ENCODE measurements around the gene TIMM22.
"Not testable (repeated sequence)": the region's sequence is repeated elsewhere in the genome, so short reads cannot be mapped to it uniquely, and the experiment has no call there.

Gene TIMM22

DNA sequence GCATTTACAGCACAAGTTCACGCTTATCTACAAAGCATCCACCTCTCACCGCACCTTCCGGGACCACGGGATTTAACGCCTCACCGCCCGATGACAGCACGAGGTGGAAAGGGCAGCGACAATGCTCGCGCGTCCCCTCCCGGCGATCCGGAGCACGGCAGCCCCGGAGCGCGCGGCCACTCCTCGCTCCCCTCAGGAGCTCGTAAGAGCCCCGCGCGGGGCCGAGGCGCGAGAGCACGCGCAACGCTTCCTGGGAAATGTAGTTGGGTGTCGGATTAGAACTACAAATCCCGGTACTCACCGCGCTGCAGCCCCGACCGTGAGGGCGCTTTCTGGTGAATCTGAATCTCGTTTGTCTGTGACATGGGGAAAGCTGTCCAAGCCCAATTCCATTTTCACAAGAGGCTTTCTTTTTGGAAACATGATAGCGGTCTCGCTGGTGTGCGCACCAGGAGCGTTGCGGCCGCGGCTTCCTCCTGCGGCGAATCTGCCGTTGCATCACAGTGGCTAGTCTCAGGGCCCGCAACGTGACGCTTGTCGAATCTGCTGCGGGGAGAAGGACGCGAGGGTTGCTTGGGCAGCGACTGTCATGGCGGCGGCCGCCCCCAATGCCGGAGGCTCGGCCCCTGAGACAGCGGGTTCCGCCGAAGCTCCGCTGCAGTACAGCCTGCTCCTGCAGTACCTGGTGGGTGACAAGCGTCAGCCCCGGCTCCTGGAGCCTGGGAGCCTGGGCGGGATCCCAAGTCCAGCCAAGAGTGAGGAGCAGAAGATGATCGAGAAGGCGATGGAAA is at the start of gene TIMM22:
Gene TIMM22, plus strand, starts transcription at position 576 of the 791 bp plus-strand sequence. Its CDS starts 14 bp downstream, at position 590.
- DNase-seq (ENCODE audit: low read depth): peak; percentile 95

- DNase-seq (ENCODE audit: low read depth): no peak
Observed at GRCh38 chr17:948284-948852, 48.6 kb upstream of the TIMM22 start.

DNA sequence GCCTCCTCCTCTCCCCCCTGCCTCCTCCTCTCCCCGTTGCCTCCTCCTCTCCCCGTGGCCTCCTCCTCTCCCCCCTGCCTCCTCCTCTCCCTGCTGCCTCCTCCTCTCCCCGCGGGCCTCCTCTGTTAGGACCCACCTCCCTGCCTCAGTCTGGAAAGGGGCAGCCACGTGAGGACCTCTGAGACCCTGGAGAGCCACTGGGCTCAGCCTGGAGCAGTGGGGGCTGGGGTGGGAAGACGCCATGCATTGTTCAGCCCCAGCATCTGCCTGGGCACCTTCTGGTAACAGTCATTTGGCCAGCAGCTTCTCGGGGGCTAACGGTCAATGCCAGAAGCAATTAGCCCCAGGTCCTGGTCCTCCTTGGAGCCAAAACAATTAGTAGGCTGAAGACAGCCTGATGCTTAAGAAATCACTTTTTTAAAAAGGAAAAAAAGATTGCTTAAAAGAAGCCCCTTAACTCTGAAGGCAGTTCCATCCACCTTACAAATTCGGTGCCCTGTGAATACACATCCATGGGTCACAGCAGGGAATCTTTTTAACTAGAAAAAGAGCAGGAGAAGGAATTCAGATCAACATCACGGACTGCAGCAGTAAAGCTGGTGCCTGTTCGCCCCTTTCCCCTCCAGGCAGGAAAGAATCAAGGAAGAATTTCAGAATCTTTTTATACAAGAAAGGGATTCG is 47.2 kb upstream of the TIMM22 start:
- no peak for DNase-seq (ENCODE audit: low read depth)

DNA sequence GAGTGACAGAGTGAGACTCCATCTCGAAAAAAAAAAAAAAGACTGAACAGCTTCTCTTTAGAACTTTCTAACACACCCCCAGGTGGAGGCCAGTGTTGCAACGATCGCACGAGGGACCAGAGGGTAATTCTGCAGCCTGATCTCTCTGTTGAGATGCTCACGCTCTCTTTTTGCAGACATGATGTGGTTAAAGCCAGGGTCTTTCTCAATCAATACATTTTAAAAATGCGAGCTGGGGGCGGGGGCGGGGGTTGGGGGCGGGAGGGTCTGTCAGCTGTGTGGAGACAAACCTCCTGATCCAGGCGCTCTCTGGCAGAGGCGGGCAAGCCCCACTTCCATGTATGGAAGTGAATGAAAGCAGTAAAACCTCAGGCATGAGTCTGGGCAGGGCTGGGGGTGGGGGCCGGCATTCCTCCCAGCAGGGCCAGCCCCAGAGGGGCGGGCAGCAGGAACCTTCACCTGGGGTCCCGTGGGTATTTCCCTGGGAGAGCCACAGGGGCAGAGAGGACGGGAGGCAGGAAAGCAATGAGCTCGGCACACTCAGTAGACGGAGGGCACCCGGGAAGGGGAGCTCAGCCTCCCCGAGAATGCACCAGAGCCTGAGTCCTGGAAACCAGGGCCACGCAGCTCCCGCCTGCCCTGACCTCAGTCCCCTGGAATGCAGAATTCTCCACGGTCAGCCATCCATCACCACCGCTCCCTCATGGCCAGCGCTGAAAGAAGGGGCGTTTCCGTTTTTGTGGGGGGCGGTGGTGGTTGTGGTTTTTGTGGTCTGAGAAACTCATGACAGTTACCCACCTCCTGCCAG is 45.4 kb upstream of the TIMM22 start:
- DNase-seq (ENCODE audit: low read depth): no peak

DNA sequence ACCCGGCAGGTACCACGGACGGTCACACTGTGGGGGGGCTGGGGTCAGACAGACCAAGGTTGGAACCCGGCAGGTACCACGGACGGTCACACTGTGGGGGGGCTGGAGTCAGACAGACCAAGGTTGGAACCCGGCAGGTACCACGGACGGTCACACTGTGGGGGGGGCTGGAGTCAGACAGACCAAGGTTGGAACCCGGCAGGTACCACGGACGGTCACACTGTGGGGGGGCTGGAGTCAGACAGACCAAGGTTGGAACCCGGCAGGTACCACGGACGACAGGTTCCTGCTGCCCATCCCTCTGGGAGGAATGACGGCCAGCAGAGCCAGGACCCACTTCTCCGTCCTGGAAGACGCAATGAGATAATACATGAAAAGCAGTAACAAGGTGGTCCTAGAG is 44.3 kb upstream of the TIMM22 start:
- not testable (repeated sequence) for DNase-seq (ENCODE audit: low read depth)

- no peak for DNase-seq (ENCODE audit: low read depth)
Observed at GRCh38 chr17:953767-954166, 43.2 kb upstream of the TIMM22 start.

- no peak for DNase-seq (ENCODE audit: low read depth)
Observed at GRCh38 chr17:954431-955164, 42.3 kb upstream of the TIMM22 start.

GRCh38 chr17:956905-957304 is 40.0 kb upstream of the TIMM22 start:
- no peak for DNase-seq (ENCODE audit: low read depth)

GRCh38 chr17:957856-958421 is 39.0 kb upstream of the TIMM22 start:
- no peak for DNase-seq (ENCODE audit: low read depth)

- no peak for DNase-seq (ENCODE audit: low read depth)
Observed at GRCh38 chr17:958712-959451, 38.0 kb upstream of the TIMM22 start.

DNA sequence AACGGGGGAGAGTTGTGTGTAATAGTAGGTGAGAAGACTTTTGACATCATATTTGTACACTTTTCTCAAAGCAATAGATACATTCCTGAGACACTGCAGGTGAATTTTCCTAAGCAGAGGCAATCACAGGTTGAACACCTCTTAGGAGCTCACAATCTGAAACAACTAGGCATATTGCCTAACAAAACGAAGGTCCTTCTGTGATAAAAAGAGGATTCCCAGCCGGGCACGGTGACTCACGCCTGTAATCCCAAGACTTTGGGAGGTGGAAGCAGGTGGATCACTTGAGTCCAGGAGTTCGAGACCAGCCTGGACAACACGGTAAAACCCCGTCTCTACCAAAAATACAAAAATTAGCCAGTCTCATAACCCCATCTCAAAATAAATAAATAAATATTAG is 34.8 kb upstream of the TIMM22 start:
- DNase-seq (ENCODE audit: low read depth): no peak

- DNase-seq (ENCODE audit: low read depth): no peak
Observed at GRCh38 chr17:962670-963069, 34.3 kb upstream of the TIMM22 start.

DNA sequence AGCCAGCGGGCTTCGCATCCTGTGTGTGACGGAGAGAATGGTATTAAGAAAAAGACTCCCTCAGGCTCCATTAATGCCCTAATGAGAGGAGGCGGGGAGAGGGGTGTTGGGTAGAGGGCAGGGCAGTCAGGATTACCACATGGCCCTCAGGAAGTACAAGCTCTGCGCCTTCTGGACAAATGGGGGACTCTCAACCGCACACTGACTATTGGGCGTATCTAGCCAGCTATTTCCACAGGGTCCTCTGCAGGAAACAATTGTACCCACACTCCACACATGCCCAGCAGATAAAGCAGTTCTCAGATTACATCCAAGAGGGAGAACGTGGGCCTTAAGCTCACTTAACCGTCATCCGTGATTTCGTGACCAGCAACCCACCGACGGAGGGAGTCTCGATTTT is 32.1 kb upstream of the TIMM22 start:
- no peak for DNase-seq (ENCODE audit: low read depth)

- no peak for DNase-seq (ENCODE audit: low read depth)
Observed at GRCh38 chr17:965311-965989, 31.5 kb upstream of the TIMM22 start.

GRCh38 chr17:967122-967521 is 29.8 kb upstream of the TIMM22 start:
- DNase-seq (ENCODE audit: low read depth): no peak

GRCh38 chr17:968812-969730 is 27.9 kb upstream of the TIMM22 start:
- no peak for DNase-seq (ENCODE audit: low read depth)

GRCh38 chr17:969811-970355 is 27.0 kb upstream of the TIMM22 start:
- no peak for DNase-seq (ENCODE audit: low read depth)

GRCh38 chr17:970364-970763 is 26.6 kb upstream of the TIMM22 start:
- DNase-seq (ENCODE audit: low read depth): no peak

- not testable (repeated sequence) for DNase-seq (ENCODE audit: low read depth)
Observed at GRCh38 chr17:971861-972260, 25.1 kb upstream of the TIMM22 start.

All from fibroblast of the conjunctiva (primary cell).